Measurements from ENCODE around the gene CREB5.
"Not testable (repeated sequence)": the region's sequence is repeated elsewhere in the genome, so short reads cannot be mapped to it uniquely, and the experiment has no call there.

CREB5 gene

GRCh38 chr7:28411876-28412662 is at the start of gene CREB5:
TSS of gene CREB5 (plus strand) at chr7:28412518. CDS start at chr7:28412915, 397 bp downstream.
- no peak for DNase-seq

- no peak for DNase-seq
Observed at GRCh38 chr7:28362812-28363211, 49.5 kb upstream of the CREB5 start.

GRCh38 chr7:28364082-28364481 is 48.2 kb upstream of the CREB5 start:
- no peak for DNase-seq

GRCh38 chr7:28369523-28369922 is 42.8 kb upstream of the CREB5 start:
- DNase-seq, result no peak

- no peak for DNase-seq
Observed at GRCh38 chr7:28371846-28372245, 40.5 kb upstream of the CREB5 start.

GRCh38 chr7:28373990-28374389 is 38.3 kb upstream of the CREB5 start:
- DNase-seq, result peak; percentile 21 to 22

- no peak for DNase-seq
Observed at GRCh38 chr7:28375729-28376128, 36.6 kb upstream of the CREB5 start.

- no peak for DNase-seq
Observed at GRCh38 chr7:28376634-28377033, 35.7 kb upstream of the CREB5 start.

- DNase-seq, result no peak
Observed at GRCh38 chr7:28378574-28379149, 33.7 kb upstream of the CREB5 start.

GRCh38 chr7:28381466-28381865 is 30.9 kb upstream of the CREB5 start:
- DNase-seq, result no peak

GRCh38 chr7:28382144-28382543 is 30.2 kb upstream of the CREB5 start:
- no peak for DNase-seq

- peak in 1 of 2 experiments; percentile 32 for DNase-seq
Observed at GRCh38 chr7:28383975-28384374, 28.3 kb upstream of the CREB5 start.

- DNase-seq, result peak; percentile 42 to 78
Observed at GRCh38 chr7:28389504-28390395, 22.6 kb upstream of the CREB5 start.

- no peak for DNase-seq
Observed at GRCh38 chr7:28390426-28390825, 21.9 kb upstream of the CREB5 start.

- no peak for DNase-seq
Observed at GRCh38 chr7:28392289-28392688, 20.0 kb upstream of the CREB5 start.

GRCh38 chr7:28395404-28395803 is 16.9 kb upstream of the CREB5 start:
- no peak for DNase-seq

- DNase-seq, result no peak
Observed at GRCh38 chr7:28395831-28396230, 16.5 kb upstream of the CREB5 start.

GRCh38 chr7:28397141-28397540 is 15.2 kb upstream of the CREB5 start:
- DNase-seq, result no peak

GRCh38 chr7:28400838-28401360 is 11.4 kb upstream of the CREB5 start:
- no peak for DNase-seq

GRCh38 chr7:28401567-28401966 is 10.8 kb upstream of the CREB5 start:
- DNase-seq, result not testable (repeated sequence)

GRCh38 chr7:28405662-28406061 is 6.7 kb upstream of the CREB5 start:
- no peak for DNase-seq

- DNase-seq, result peak in 1 of 2 experiments; percentile 7
Observed at GRCh38 chr7:28406192-28406591, 6.1 kb upstream of the CREB5 start.

- DNase-seq, result no peak
Observed at GRCh38 chr7:28407651-28408050, 4.7 kb upstream of the CREB5 start.
